H1 (cell line): Measurements from ENCODE around the gene HAO2. TPM values are rescaled to one million over a fixed set of nuclear protein-coding genes. Genes with fewer than 3 reads are reported as not detected.

Experiments used
- JUND ChIP-seq: IDR thresholded peaks from 2 replicates; pipeline ENCODE4 v1.6.1; 2011; ENCODE audit warnings: mild to moderate bottlenecking, improper control_type of control experiment, low read length
- POU5F1 ChIP-seq: IDR thresholded peaks from 2 replicates; pipeline ENCODE4 v1.6.1; 2011; ENCODE audit warnings: low read depth, mild to moderate bottlenecking, low read length, moderate library complexity
- TEAD4 ChIP-seq: IDR thresholded peaks from 2 replicates; pipeline ENCODE4 v1.6.1; 2012; ENCODE audit warnings: low read depth, low read length, inconsistent platforms, mixed read lengths
- polyA plus RNA-seq, 7 experiments: library from polyadenylated mRNA; depleted of rRNA in 3 of 7; stranded (reverse) in 5 of 7; unstranded in 2 of 7; fragments of >200 nt in 5 of 7; fragments of 200-250 nt in 2 of 7; gene quantifications; 1 replicate in 5 of 7; 2 replicates in 1 of 7; 4 replicates in 1 of 7; pipeline versions ENCODE4 v1.2.1 to v1.2.3, GENCODE V29; 2011 to 2013; ENCODE audit warnings: missing spikeins in 2 of 7, mixed read lengths in 2 of 7
- total RNA-seq: library from RNA; stranded (reverse); fragmentation: NEBNext Ultra II Directional; extraction: Animal tissue kit (Norgen Biotek cat#: 25700); gene quantifications from 2 replicates; pipeline ENCODE4 v1.2.1, GENCODE V29; 2021
- TF ChIP-seq, protein P1 (sequence below), 3 experiments: IDR thresholded peaks; 1 replicate in 2 of 3; 2 replicates in 1 of 3; pipeline versions ENCODE4 v1.5.1 to v1.6.1; 2011; ENCODE audit warnings: low read length in 3 of 3, mild to moderate bottlenecking in 3 of 3, inconsistent platforms in 2 of 3, low read depth in 1 of 3, moderate library complexity in 1 of 3; ENCODE audit not compliant: insufficient read depth in 1 of 3; ENCODE audit errors: control extremely low read depth in 1 of 3
- TF ChIP-seq, protein P2 (sequence below): IDR thresholded peaks from 2 replicates; pipeline ENCODE4 v1.6.1; 2011; ENCODE audit warnings: low read length, improper control_type of control experiment

The HAO2 gene
- total and polyA plus RNA-seq, 2 of the 8 experiments (the other 6 are each of a cell fraction or from before 2014, with no cell fraction given): not detected

DNA sequence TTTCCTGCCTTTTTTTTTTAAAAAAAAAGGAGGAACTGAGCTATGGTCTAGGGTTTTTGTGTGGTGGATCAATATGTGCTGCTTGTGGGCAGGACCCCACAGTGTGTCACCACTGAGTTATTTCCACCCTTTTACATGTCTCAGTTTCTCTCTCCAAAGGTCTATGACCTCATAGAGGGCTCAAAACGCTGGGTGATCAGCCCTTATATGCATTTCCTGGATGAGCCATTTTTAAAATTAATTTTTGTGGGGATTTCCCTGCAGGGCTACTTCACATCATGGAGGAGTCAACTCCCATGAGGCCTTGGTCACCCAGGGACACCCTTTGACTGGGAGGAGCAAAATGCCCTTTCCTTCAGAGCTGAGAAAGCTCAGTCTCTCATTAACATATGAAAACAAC is 20.7 kb upstream of the HAO2 start (continued):
- TF ChIP-seq, protein P1, sequence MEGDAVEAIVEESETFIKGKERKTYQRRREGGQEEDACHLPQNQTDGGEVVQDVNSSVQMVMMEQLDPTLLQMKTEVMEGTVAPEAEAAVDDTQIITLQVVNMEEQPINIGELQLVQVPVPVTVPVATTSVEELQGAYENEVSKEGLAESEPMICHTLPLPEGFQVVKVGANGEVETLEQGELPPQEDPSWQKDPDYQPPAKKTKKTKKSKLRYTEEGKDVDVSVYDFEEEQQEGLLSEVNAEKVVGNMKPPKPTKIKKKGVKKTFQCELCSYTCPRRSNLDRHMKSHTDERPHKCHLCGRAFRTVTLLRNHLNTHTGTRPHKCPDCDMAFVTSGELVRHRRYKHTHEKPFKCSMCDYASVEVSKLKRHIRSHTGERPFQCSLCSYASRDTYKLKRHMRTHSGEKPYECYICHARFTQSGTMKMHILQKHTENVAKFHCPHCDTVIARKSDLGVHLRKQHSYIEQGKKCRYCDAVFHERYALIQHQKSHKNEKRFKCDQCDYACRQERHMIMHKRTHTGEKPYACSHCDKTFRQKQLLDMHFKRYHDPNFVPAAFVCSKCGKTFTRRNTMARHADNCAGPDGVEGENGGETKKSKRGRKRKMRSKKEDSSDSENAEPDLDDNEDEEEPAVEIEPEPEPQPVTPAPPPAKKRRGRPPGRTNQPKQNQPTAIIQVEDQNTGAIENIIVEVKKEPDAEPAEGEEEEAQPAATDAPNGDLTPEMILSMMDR (IDR thresholded peaks at IDR 0.05; ENCODE audit: control extremely low read depth in 1 of 3, insufficient read depth in 1 of 3, low read depth in 1 of 3, low read length in 3 of 3): no peak
- TF ChIP-seq, protein P2, sequence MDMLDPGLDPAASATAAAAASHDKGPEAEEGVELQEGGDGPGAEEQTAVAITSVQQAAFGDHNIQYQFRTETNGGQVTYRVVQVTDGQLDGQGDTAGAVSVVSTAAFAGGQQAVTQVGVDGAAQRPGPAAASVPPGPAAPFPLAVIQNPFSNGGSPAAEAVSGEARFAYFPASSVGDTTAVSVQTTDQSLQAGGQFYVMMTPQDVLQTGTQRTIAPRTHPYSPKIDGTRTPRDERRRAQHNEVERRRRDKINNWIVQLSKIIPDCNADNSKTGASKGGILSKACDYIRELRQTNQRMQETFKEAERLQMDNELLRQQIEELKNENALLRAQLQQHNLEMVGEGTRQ: no peak
- TF ChIP-seq JUND: no peak
- no peak for TF ChIP-seq TEAD4
- TF ChIP-seq POU5F1: no peak
